Mucosa of rectum (tissue), 2 donors: Measurements from ENCODE around the gene ACVR1.
"Not testable (repeated sequence)": the region's sequence is repeated elsewhere in the genome, so short reads cannot be mapped to it uniquely, and the experiment has no call there.

Experiments
- H3K27ac ChIP-seq, 2 donors: one replicate each; pipeline ENCODE4 v1.7.0; 2013; ENCODE audit warnings: inconsistent platforms in 2 of 2, low read depth in 2 of 2, low read length in 2 of 2
- H3K27me3 ChIP-seq, 2 donors: one replicate each; pipeline ENCODE4 v1.7.0; 2013; ENCODE audit warnings: low read length in 2 of 2; ENCODE audit not compliant: control insufficient read depth in 2 of 2, insufficient read depth in 2 of 2
- H3K36me3 ChIP-seq, 2 donors: one replicate each; pipeline ENCODE4 v1.7.0; 2013; ENCODE audit warnings: low read length in 2 of 2; ENCODE audit not compliant: control insufficient read depth in 2 of 2, insufficient read depth in 2 of 2
- H3K4me1 ChIP-seq, 2 donors: one replicate each; pipeline ENCODE4 v1.7.0; 2013; ENCODE audit warnings: low read length in 2 of 2, mild to moderate bottlenecking in 1 of 2; ENCODE audit not compliant: control insufficient read depth in 2 of 2, insufficient read depth in 2 of 2
- H3K4me3 ChIP-seq, 2 donors: one replicate each; pipeline ENCODE4 v1.7.0; 2013; ENCODE audit warnings: low read length in 2 of 2
- H3K9ac ChIP-seq, 2 donors: one replicate each; pipeline ENCODE4 v1.7.0; 2013; ENCODE audit warnings: low read length in 2 of 2, low read depth in 1 of 2, mild to moderate bottlenecking in 1 of 2
- H3K9me3 ChIP-seq, 2 donors: one replicate each; pipeline ENCODE4 v1.7.0; 2013; ENCODE audit warnings: low read length in 2 of 2; ENCODE audit not compliant: control insufficient read depth in 2 of 2
- donor health status: healthy.
- donor health status: Normal muscosa, but diverticular disease.

Gene ACVR1

DNA sequence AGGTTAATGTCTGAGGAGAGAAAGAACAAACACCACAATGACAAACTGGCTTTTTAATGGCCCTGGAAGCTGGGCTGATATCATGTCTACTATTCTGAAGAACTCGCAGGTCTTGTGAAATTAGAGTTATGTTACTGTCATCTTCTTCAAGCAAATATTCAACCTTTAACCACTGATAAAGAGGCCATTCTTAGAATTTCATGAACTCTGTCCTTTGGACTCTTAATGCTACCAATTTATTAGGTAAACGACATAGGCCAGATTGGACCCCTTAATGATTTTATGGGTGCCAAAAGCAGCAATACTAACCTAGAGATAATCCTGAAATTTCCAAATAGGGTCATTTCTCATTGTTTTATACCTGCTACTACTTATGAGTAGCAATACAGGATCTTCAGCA is 138.5 kb downstream of the ACVR1 start:
- Histone ChIP-seq H3K4me3 (no peak overlapping the region), H3K27ac (no peak overlapping the region), H3K4me1 (no peaks in the 10 kb centered on the region), H3K9ac (no peak overlapping the region), H3K9me3 (no peaks in the 10 kb centered on the region), H3K36me3 (peaks cover 22 to 25% of the 10 kb centered on the region in 2 donors), H3K27me3 (no peaks in the 10 kb centered on the region)

DNA sequence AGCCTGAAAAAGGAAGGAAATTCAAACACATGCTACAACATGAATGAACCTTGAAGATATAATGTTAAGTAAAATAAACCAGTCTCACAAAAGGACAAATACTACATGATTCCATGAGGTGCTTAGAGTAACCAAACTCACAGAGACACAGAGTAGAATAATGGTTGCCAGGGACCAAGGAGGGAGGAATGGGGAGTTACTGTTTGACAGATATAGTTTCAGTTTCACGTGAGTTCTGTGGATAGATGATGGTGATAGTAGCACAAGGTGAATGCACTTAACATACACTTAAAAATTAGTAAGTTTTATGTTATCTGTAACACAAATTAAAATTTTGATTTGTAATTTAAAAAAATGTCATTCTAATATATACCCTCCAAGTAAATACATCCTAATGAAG is 140.6 kb downstream of the ACVR1 start:
- Histone ChIP-seq H3K9ac (no peak overlapping the region), H3K4me3 (no peak overlapping the region), H3K27ac (no peak overlapping the region), H3K36me3 (peaks cover 22 to 26% of the 10 kb centered on the region in 2 donors), H3K27me3 (no peaks in the 10 kb centered on the region), H3K4me1 (no peaks in the 10 kb centered on the region), H3K9me3 (no peaks in the 10 kb centered on the region)

DNA sequence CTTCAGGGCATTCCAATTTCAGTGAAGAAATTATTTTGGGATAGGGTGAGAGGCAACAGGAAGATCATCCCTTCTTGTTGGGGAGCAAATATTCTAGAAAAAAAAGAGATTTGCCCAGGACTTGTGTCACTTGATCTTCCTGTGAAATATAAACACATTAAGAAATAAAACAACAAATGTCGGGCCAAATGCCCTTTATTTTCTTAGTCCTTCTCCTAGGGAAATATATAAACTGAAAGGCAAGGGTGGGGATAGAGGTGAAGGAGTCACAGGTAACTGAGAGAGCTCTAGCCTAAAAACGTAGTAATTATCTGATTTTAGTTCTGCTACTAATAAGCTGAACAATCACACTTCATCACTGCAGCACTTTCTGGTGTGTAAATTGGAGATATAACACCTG is 142.9 kb downstream of the ACVR1 start:
- H3K9ac ChIP-seq: no peak overlapping the region
- no peaks in the 10 kb centered on the region for H3K9me3 ChIP-seq
- no peak overlapping the region for H3K4me3 ChIP-seq
- peaks cover 22% of the 10 kb centered on the region in 2 donors for H3K36me3 ChIP-seq
- H3K4me1 ChIP-seq: no peaks in the 10 kb centered on the region
- no peak overlapping the region for H3K27ac ChIP-seq
- H3K27me3 ChIP-seq: no peaks in the 10 kb centered on the region

DNA sequence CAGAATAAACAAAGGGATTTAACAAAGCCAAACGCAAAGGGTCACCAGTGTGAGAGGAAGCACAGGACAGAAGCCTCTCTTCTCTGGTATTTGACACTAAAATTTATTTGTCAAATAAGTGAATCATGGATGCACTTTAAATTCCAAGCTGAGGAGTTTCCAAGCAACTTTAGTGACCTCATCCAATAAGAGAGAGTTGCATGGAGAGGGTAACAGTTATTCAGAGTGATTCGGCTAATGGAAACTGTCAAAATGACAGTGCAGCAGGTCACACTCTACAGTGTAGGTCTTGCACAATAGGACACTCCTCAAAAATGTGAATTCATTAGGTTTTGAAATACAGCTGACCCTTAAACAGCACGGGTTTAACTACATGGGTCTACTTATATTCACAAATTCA is 143.5 kb downstream of the ACVR1 start:
- no peaks in the 10 kb centered on the region for H3K4me1 ChIP-seq
- H3K9me3 ChIP-seq: no peaks in the 10 kb centered on the region
- H3K4me3 ChIP-seq: no peak overlapping the region
- no peak overlapping the region for H3K9ac ChIP-seq
- H3K36me3 ChIP-seq: peaks cover 21% of the 10 kb centered on the region in 2 donors
- H3K27me3 ChIP-seq: no peaks in the 10 kb centered on the region
- H3K27ac ChIP-seq: no peak overlapping the region

DNA sequence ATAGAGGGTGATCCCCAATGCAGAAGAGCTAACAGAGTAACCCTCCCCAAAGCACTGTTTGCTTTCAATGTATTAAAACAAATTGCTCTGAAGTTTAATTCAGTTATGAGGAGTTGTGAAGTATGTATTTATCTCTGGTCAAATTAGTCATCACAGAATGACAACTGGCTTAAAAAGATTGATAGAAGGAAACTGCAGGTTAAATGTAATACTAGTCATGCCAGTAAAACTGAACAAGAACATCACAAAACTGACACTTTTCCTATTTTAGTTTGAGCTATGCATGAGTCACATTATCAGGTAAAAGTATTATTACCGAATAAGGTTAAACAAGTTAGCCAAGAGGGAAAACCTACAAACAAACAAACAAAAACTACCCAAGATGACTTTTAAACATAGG is 148.4 kb downstream of the ACVR1 start:
- H3K9ac ChIP-seq: no peak overlapping the region
- H3K27me3 ChIP-seq: no peaks in the 10 kb centered on the region
- no peaks in the 10 kb centered on the region for H3K4me1 ChIP-seq
- no peak overlapping the region for H3K4me3 ChIP-seq
- peaks cover 0 to 3% of the 10 kb centered on the region in 2 donors for H3K9me3 ChIP-seq
- H3K36me3 ChIP-seq: peaks cover under 1 to 6% of the 10 kb centered on the region in 2 donors
- H3K27ac ChIP-seq: no peak overlapping the region

DNA sequence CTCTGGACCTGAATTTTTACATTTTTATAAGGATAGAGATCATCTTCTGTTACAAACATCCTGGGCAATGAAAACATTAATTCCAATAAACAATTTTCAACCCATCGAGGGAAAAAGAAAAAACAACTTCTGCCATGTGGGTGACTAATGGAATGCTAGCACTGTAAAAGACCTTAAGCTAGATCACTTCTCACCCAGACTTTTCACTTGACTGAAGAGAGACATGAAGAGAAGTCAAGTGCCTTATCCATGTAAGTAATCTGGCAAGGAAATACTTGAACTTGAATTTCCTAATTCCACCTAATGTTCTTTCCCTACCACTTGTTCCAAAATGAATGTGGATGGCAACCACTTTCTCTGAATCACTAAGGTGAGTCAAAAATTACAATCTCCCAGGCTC is 149.2 kb downstream of the ACVR1 start:
- H3K27ac ChIP-seq: no peak overlapping the region
- H3K27me3 ChIP-seq: no peaks in the 10 kb centered on the region
- H3K4me1 ChIP-seq: no peaks in the 10 kb centered on the region
- H3K4me3 ChIP-seq: no peak overlapping the region
- peaks cover 0 to 6% of the 10 kb centered on the region in 2 donors for H3K36me3 ChIP-seq
- peaks cover 0 to 6% of the 10 kb centered on the region in 2 donors for H3K9me3 ChIP-seq
- no peak overlapping the region for H3K9ac ChIP-seq

DNA sequence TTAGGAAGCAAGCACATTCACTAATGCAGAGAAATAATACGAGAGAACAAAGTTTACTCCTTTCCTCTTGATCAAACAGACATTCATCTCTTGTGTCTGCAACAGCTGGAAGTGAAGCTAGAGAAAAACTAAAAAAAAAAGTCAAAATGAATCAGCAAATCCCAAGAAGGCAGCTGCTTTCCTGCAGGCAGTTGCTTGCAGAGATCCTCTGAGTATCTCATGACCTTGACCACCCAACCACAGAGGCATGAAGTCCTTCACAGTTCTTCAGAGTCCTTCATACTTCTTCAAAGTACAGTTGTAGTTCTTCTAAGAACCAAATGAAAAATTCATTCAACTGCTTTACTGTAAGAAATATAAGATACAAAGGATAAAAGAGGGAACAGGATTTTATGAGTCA is 150.3 kb downstream of the ACVR1 start:
- H3K9me3 ChIP-seq: peaks cover 0 to 9% of the 10 kb centered on the region in 2 donors
- no peak overlapping the region for H3K4me3 ChIP-seq
- H3K27me3 ChIP-seq: no peaks in the 10 kb centered on the region
- H3K9ac ChIP-seq: no peak overlapping the region
- no peaks in the 10 kb centered on the region for H3K4me1 ChIP-seq
- no peak overlapping the region for H3K27ac ChIP-seq
- H3K36me3 ChIP-seq: peaks cover 0 to 6% of the 10 kb centered on the region in 2 donors

DNA sequence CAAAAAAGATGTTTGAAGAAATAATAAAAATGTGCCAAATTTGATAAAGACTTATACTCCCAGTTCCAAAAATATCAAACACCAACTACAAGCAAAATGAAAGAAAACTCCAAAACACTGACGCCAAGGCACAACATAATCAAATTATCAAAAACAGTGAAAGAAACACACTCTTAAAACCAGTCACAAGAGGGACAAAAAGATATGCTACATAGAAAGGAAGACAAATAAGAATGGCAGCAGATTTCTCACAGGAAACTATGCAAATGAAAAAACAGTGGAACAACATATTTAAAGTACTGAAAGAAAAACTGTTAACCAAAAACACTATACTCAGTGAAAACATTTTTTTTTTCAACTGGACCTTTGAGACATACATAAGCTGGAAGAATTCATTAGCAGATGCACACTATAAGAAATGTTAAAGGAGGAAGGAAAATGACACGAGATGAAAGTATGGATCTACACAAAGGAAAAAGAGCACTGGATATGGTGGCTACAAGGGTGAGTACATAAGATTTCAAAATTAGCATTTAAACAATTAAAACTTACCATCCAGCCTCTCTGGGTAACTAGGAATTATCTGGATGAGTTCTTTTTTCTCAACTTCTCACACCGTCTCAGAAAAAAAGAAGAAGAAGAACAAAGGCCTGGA is 153.4 kb downstream of the ACVR1 start:
- H3K36me3 ChIP-seq: peaks cover 0 to 6% of the 10 kb centered on the region in 2 donors
- no peaks in the 10 kb centered on the region for H3K4me1 ChIP-seq
- H3K9me3 ChIP-seq: peaks cover 0 to 9% of the 10 kb centered on the region in 2 donors
- no peak overlapping the region for H3K9ac ChIP-seq
- H3K4me3 ChIP-seq: no peak overlapping the region
- no peak overlapping the region for H3K27ac ChIP-seq
- no peaks in the 10 kb centered on the region for H3K27me3 ChIP-seq

DNA sequence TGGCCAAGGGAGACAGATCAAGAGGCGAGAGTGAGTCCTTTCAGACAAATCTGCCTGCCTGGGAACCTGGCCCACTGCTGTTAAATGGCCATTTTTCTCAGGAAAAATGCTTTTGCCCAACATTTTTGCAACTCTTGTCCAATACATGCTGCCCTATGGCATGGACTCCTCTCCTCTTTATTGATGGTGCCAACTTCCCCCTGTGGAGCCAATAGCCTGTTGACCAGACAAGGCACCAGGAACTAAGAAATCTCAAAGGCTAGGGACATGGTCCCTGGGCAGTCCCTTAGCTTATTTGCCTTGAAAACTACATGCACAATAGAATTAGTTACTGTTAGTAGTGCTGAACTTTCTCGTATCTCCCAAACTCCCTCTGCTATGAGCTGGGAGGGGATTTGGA is 155.6 kb downstream of the ACVR1 start:
- H3K27me3 ChIP-seq: no peaks in the 10 kb centered on the region
- no peak overlapping the region for H3K27ac ChIP-seq
- no peak overlapping the region for H3K4me3 ChIP-seq
- H3K36me3 ChIP-seq: peaks cover 0 to 5% of the 10 kb centered on the region in 2 donors
- no peaks in the 10 kb centered on the region for H3K4me1 ChIP-seq
- peaks cover 0 to 9% of the 10 kb centered on the region in 2 donors for H3K9me3 ChIP-seq
- no peak overlapping the region for H3K9ac ChIP-seq

DNA sequence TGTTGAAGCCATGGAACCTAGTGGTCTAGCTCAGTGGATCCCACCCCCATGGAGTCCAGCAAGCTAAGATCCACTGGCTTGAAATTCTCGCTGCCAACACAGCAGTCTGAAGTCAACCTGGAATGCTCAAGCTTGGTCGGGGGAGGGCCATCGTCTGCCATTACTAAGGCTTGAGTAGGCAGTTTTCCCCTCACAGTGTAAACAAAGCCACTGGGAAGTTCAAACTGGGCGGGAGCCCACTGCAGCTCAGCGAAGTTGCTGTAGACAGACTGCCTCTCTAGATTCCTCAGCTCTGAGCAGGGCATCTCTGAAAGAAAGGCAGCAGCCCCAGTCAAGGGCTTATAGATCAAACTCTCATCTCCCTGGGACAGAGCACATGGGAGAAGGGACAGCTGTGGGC is 171.5 kb downstream of the ACVR1 start:
- not testable (repeated sequence) for H3K36me3 ChIP-seq, H3K9me3 ChIP-seq, H3K4me1 ChIP-seq, H3K4me3 ChIP-seq, H3K9ac ChIP-seq, H3K27me3 ChIP-seq, H3K27ac ChIP-seq

DNA sequence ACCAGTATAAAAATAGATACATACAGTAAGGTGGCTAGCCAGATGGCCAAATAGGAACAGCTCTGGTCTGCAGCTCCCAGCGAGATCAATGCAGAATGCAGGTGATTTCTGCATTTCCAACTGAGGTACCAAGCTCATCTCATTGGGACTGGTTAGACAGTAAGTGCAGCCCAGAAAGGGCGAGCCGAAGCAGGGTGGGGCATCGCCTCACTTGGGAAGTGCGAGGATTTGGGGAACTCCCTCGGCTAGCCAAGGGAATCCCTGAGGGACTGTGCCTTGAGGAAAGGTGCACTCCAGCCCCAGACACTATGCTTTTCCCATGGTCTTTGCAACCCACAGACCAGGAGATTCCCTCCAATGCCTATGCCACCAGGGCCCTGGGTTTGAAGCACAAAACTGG is 172.0 kb downstream of the ACVR1 start:
- H3K9me3 ChIP-seq, H3K27me3 ChIP-seq, H3K27ac ChIP-seq, H3K9ac ChIP-seq, H3K36me3 ChIP-seq, H3K4me3 ChIP-seq, H3K4me1 ChIP-seq: not testable (repeated sequence)
